Neutrophil (primary cell): ENCODE measurements around the gene SCN4A.

Experiments used
- H3K27ac ChIP-seq: fragments of 200-600 bp; sonication (generic); 2 replicates; pipeline ENCODE4 v1.5.1; 2016; ENCODE audit warnings: mild to moderate bottlenecking, moderate library complexity
- H3K27me3 ChIP-seq: fragments of 200-600 bp; sonication (generic); 2 replicates; pipeline ENCODE4 v1.6.0; 2016; ENCODE audit warnings: mild to moderate bottlenecking
- H3K36me3 ChIP-seq: fragments of 200-600 bp; sonication (generic); 2 replicates; pipeline ENCODE4 v1.5.1; 2017
- H3K4me1 ChIP-seq, 2 experiments: fragments of 200-600 bp in 1 of 2; sonication (generic) in 1 of 2; 1 replicate in 1 of 2; 2 replicates in 1 of 2; pipeline versions ENCODE4 v1.5.1 to v1.6.1; 2013 to 2016; ENCODE audit warnings: low read depth in 1 of 2, low read length in 1 of 2, mild to moderate bottlenecking in 1 of 2, moderate library complexity in 1 of 2; ENCODE audit not compliant: control insufficient read depth in 1 of 2, insufficient read depth in 1 of 2
- H3K4me3 ChIP-seq, 2 experiments: fragments of 200-600 bp in 1 of 2; sonication (generic) in 1 of 2; 1 replicate in 1 of 2; 2 replicates in 1 of 2; pipeline ENCODE4 v1.5.1; 2013 to 2016; ENCODE audit warnings: low read depth in 1 of 2, low read length in 1 of 2, mild to moderate bottlenecking in 1 of 2, moderate library complexity in 1 of 2
- H3K9me3 ChIP-seq: fragments of 200-600 bp; sonication (generic); 2 replicates; pipeline ENCODE4 v1.5.1; 2016
- CTCF ChIP-seq: fragments of 200-600 bp; sonication (generic); IDR thresholded peaks from 2 replicates; pipeline ENCODE4 v1.5.1; 2016; ENCODE audit warnings: antibody characterized with exemption

The SCN4A gene

GRCh38 chr17:64006361-64007088 lies 33.8 kb upstream of the SCN4A start:
- H3K27ac ChIP-seq, result no peak overlapping the region
- no peaks in the 10 kb centered on the region for H3K27me3 ChIP-seq
- no peak overlapping the region for H3K4me3 ChIP-seq
- peaks cover 7 to 8% of the 10 kb centered on the region in 2 experiments for H3K4me1 ChIP-seq
- TF ChIP-seq CTCF, result no peak
- no peaks in the 10 kb centered on the region for H3K9me3 ChIP-seq
- no peaks in the 10 kb centered on the region for H3K36me3 ChIP-seq

- TF ChIP-seq CTCF, result no peak
- Histone ChIP-seq H3K9me3 (no peaks in the 10 kb centered on the region), H3K36me3 (no peaks in the 10 kb centered on the region), H3K27ac (no peak overlapping the region), H3K27me3 (peaks cover 6% of the 10 kb centered on the region), H3K4me1 (peaks cover 7 to 8% of the 10 kb centered on the region in 2 experiments), H3K4me3 (no peak overlapping the region)
These were observed 33.0 kb upstream of the SCN4A start for GRCh38 chr17:64005734-64006167.

- H3K4me3 ChIP-seq, result no peak overlapping the region
- no peaks in the 10 kb centered on the region for H3K9me3 ChIP-seq
- no peak overlapping the region for H3K27ac ChIP-seq
- H3K36me3 ChIP-seq, result no peaks in the 10 kb centered on the region
- no peak for TF ChIP-seq CTCF
- H3K4me1 ChIP-seq, result peaks cover 7 to 8% of the 10 kb centered on the region in 2 experiments
- peaks cover 8% of the 10 kb centered on the region for H3K27me3 ChIP-seq
These were observed 32.4 kb upstream of the SCN4A start for GRCh38 chr17:64004903-64005733.

GRCh38 chr17:64004218-64004770 lies 31.6 kb upstream of the SCN4A start:
- H3K27me3 ChIP-seq, result peaks cover 16% of the 10 kb centered on the region
- no peak overlapping the region for H3K27ac ChIP-seq
- no peak overlapping the region for H3K4me3 ChIP-seq
- TF ChIP-seq CTCF, result no peak
- no peaks in the 10 kb centered on the region for H3K9me3 ChIP-seq
- no peaks in the 10 kb centered on the region for H3K36me3 ChIP-seq
- peaks cover under 1 to 2% of the 10 kb centered on the region in 2 experiments for H3K4me1 ChIP-seq

GRCh38 chr17:64003526-64004121 lies 30.9 kb upstream of the SCN4A start:
- Histone ChIP-seq H3K27me3 (peaks cover 23% of the 10 kb centered on the region), H3K4me3 (no peak overlapping the region), H3K27ac (no peak overlapping the region), H3K4me1 (peaks cover 2 to 4% of the 10 kb centered on the region in 2 experiments), H3K9me3 (no peaks in the 10 kb centered on the region), H3K36me3 (no peaks in the 10 kb centered on the region)
- TF ChIP-seq CTCF, result no peak
